Suprapubic skin (tissue), 4 donors: ENCODE measurements around the gene ARHGAP27. TPM values are rescaled to one million over a fixed set of nuclear protein-coding genes. Genes with fewer than 3 reads are reported as not detected.

ENCODE experiments used
- DNase-seq, 2 donors: peaks; one replicate each; pipeline ENCODE4 v3.0.0-alpha.2; 2019; ENCODE audit warnings: low spot score in 2 of 2
- H3K27ac ChIP-seq: fragments of 200-600 bp; sonication (generic); one replicate; pipeline ENCODE4 v1.5.1; 2019
- H3K27me3 ChIP-seq: fragments of 200-600 bp; sonication (generic); one replicate; pipeline ENCODE4 v1.5.1; 2019
- H3K36me3 ChIP-seq: fragments of 200-600 bp; sonication (generic); one replicate; pipeline ENCODE4 v1.5.1; 2019
- H3K4me1 ChIP-seq: fragments of 200-600 bp; sonication (generic); one replicate; pipeline ENCODE4 v1.5.1; 2019
- H3K4me3 ChIP-seq: fragments of 200-600 bp; sonication (generic); one replicate; pipeline ENCODE4 v1.5.1; 2019; ENCODE audit warnings: mild to moderate bottlenecking
- H3K9me3 ChIP-seq: fragments of 200-600 bp; sonication (generic); one replicate; pipeline ENCODE4 v1.5.1; 2019
- CTCF ChIP-seq, 2 donors: fragments of 200-600 bp in 1 of 2; fragments of 450-650 bp in 1 of 2; sonication (generic) in 1 of 2; IDR thresholded peaks; one replicate each; pipeline ENCODE4 v1.5.1; 2016 to 2019; ENCODE audit warnings: antibody characterized with exemption in 2 of 2, mild to moderate bottlenecking in 1 of 2, moderate library complexity in 1 of 2
- EP300 ChIP-seq: sonication (generic); formaldehyde crosslinking; IDR thresholded peaks from one replicate; pipeline ENCODE4 v1.6.1; 2017; ENCODE audit warnings: antibody characterized with exemption
- POLR2A ChIP-seq, 2 donors: fragments of 450-650 bp; IDR thresholded peaks; one replicate each; pipeline ENCODE4 v1.6.1; 2017; ENCODE audit warnings: antibody characterized with exemption in 2 of 2, mild to moderate bottlenecking in 2 of 2, moderate library complexity in 2 of 2
- POLR2AphosphoS5 ChIP-seq, 3 donors: sonication (generic); formaldehyde crosslinking; IDR thresholded peaks; one replicate each; pipeline ENCODE4 v1.6.1; 2017; ENCODE audit warnings: antibody characterized with exemption in 3 of 3
- WGBS: methylation state at CpG from one replicate; pipeline ENCODE4 v1.1.5; 2018; 5-methylcytosine and 5-hydroxymethylcytosine counted together
- total RNA-seq, 4 donors: library from RNA; depleted of rRNA; stranded (reverse); fragments of >200 nt; gene quantifications; one replicate each; pipeline ENCODE4 v1.1.0, GENCODE V29; 2016

ARHGAP27 gene
- total RNA-seq, 4 donors from 2014 or later, result 54.4 to 93.6 (median 71.3) TPM

GRCh38 chr17:45380991-45381390, 51.7 kb downstream of the ARHGAP27 start:
- no peak for DNase-seq
- peaks cover 17% of the 10 kb centered on the region for H3K4me1 ChIP-seq
- TF ChIP-seq CTCF (IDR thresholded peaks at IDR 0.05) (no peak), EP300 (no peak), POLR2A (IDR thresholded peaks at IDR 0.05) (no peak), POLR2AphosphoS5 (IDR thresholded peaks at IDR 0.05) (no peak)
- H3K27me3 ChIP-seq, result no peaks in the 10 kb centered on the region
- H3K9me3 ChIP-seq, result no peaks in the 10 kb centered on the region
- H3K4me3 ChIP-seq, result no peak overlapping the region
- no peaks in the 10 kb centered on the region for H3K36me3 ChIP-seq
- 35% methylated on average over 8 of the region's 8 CpGs for WGBS
- H3K27ac ChIP-seq, result no peak overlapping the region

GRCh38 chr17:45380046-45380765, 52.5 kb downstream of the ARHGAP27 start:
- TF ChIP-seq CTCF (IDR thresholded peaks at IDR 0.05), result no peak
- no peak for TF ChIP-seq EP300
- no peak for TF ChIP-seq POLR2A (IDR thresholded peaks at IDR 0.05)
- no peak for TF ChIP-seq POLR2AphosphoS5 (IDR thresholded peaks at IDR 0.05)
- Histone ChIP-seq H3K27ac (no peak overlapping the region), H3K36me3 (no peaks in the 10 kb centered on the region), H3K27me3 (no peaks in the 10 kb centered on the region), H3K4me1 (peaks cover 16% of the 10 kb centered on the region), H3K9me3 (no peaks in the 10 kb centered on the region), H3K4me3 (no peak overlapping the region)
- DNase-seq, result no peak
- 76% methylated on average over 13 of the region's 13 CpGs for WGBS

- WGBS, result 91% methylated on average over 8 of the region's 8 CpGs
Observed at GRCh38 chr17:45377401-45377800, 55.3 kb downstream of the ARHGAP27 start.

GRCh38 chr17:45376171-45377005, 56.3 kb downstream of the ARHGAP27 start:
- no peaks in the 10 kb centered on the region for H3K27me3 ChIP-seq
- WGBS, result 66% methylated on average over 9 of the region's 9 CpGs
- H3K9me3 ChIP-seq, result no peaks in the 10 kb centered on the region
- no peak overlapping the region for H3K27ac ChIP-seq
- no peak overlapping the region for H3K4me3 ChIP-seq
- H3K4me1 ChIP-seq, result peaks cover 39% of the 10 kb centered on the region
- DNase-seq, result peak in 1 of 2 donors; percentile 11
- no peaks in the 10 kb centered on the region for H3K36me3 ChIP-seq
- no peak for TF ChIP-seq POLR2A (IDR thresholded peaks at IDR 0.05)
- TF ChIP-seq CTCF (IDR thresholded peaks at IDR 0.05), result no peak
- no peak for TF ChIP-seq POLR2AphosphoS5 (IDR thresholded peaks at IDR 0.05)
- TF ChIP-seq EP300, result no peak

More at GRCh38 chr17:45377401-45377800, 55.3 kb downstream of the ARHGAP27 start:
- H3K4me1 ChIP-seq, result peaks cover 29% of the 10 kb centered on the region
- no peak for TF ChIP-seq POLR2A (IDR thresholded peaks at IDR 0.05)
- no peak for TF ChIP-seq EP300
- TF ChIP-seq CTCF (IDR thresholded peaks at IDR 0.05), result no peak
- TF ChIP-seq POLR2AphosphoS5 (IDR thresholded peaks at IDR 0.05), result no peak
- H3K9me3 ChIP-seq, result no peaks in the 10 kb centered on the region
- no peak overlapping the region for H3K4me3 ChIP-seq
- DNase-seq, result no peak
- H3K27ac ChIP-seq, result no peak overlapping the region
- no peaks in the 10 kb centered on the region for H3K36me3 ChIP-seq
- H3K27me3 ChIP-seq, result no peaks in the 10 kb centered on the region

GRCh38 chr17:45374501-45374900, 58.2 kb downstream of the ARHGAP27 start:
- no peaks in the 10 kb centered on the region for H3K9me3 ChIP-seq
- WGBS, result 76% methylated on average over 6 of the region's 6 CpGs
- H3K4me3 ChIP-seq, result no peak overlapping the region
- H3K4me1 ChIP-seq, result peaks cover 40% of the 10 kb centered on the region
- TF ChIP-seq POLR2A (IDR thresholded peaks at IDR 0.05) (no peak), POLR2AphosphoS5 (IDR thresholded peaks at IDR 0.05) (no peak), CTCF (IDR thresholded peaks at IDR 0.05) (no peak), EP300 (no peak)
- no peaks in the 10 kb centered on the region for H3K36me3 ChIP-seq
- H3K27ac ChIP-seq, result peak overlapping the region; percentile 66
- DNase-seq, result no peak
- no peaks in the 10 kb centered on the region for H3K27me3 ChIP-seq
